ENCODE data around the gene ZMYND19. TPM values are rescaled to one million over a fixed set of nuclear protein-coding genes. Genes with fewer than 3 reads are reported as not detected.

ZMYND19 gene
- total RNA-seq, 1 donor from 2014 or later: 10.3 TPM

DNA sequence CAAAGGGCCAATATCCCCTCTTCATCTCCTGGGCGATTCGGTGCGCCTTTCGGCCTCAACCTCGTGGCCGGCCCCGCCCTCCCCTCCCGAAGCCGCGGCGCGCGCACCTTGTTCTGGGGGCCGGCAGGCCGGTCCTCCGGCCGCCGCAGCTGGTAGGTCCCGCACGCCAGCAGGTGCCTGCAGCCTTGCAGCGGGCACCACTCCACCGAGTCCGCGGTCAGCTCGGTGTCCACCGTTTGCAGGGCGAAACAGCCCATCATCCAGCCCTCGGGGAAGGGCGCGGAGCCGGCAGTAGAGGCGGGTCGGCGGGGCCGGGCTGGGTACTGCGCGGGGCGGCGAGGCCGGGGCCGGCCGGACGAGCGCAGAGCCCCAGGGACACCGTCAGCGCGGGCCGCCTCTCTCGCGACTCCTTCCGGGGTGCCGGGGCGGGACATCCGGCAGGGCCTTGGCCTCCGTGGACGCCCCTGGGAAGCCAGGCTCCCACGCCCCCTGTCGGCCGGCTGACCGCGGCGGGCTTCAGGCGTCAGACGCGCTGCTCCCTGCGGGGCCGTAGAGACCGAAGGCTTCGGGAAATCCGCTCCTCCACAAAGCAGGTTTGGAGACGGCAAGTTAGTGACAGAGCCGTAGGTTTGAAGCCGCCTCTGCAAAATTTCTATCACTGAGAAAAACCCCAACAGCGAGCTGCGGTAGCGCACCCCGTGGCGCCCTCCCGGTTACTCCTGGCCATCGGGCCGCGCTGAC, 11.6 kb downstream of the ZMYND19 start, which contains the start of gene DPH7:
Gene DPH7, minus strand, starts transcription at position 408 of the 741 bp plus-strand sequence. Its CDS starts 148 bp downstream, at position 260.
- peaks cover 38% of the 10 kb centered on the region for H3K4me1 ChIP-seq
- TF ChIP-seq POLR2A (IDR thresholded peaks at IDR 0.05) (peak in 1 of 2 donors; percentile 42), CTCF (IDR thresholded peaks at IDR 0.05) (peak; percentile 78 to 99 (median 84)), POLR2AphosphoS5 (IDR thresholded peaks at IDR 0.05; ENCODE audit: insufficient read depth in 1 of 2, low read depth in 1 of 2) (peak in 1 of 2 donors; percentile 71)
- H3K9me3 ChIP-seq: no peaks in the 10 kb centered on the region
- H3K4me3 ChIP-seq: peak within 1 kb of the TSS; percentile 92 to 98
- peak within 1 kb of the TSS; percentile 60 for H3K27ac ChIP-seq
- no peak for DNase-seq (ENCODE audit: extremely low spot score in 2 of 2)
- no peaks in the 10 kb centered on the region for H3K27me3 ChIP-seq
- peaks cover 0 to 45% of the 10 kb centered on the region in 2 donors for H3K36me3 ChIP-seq
- intact Hi-C loops (cut with DNase I): no loop called here

DNA sequence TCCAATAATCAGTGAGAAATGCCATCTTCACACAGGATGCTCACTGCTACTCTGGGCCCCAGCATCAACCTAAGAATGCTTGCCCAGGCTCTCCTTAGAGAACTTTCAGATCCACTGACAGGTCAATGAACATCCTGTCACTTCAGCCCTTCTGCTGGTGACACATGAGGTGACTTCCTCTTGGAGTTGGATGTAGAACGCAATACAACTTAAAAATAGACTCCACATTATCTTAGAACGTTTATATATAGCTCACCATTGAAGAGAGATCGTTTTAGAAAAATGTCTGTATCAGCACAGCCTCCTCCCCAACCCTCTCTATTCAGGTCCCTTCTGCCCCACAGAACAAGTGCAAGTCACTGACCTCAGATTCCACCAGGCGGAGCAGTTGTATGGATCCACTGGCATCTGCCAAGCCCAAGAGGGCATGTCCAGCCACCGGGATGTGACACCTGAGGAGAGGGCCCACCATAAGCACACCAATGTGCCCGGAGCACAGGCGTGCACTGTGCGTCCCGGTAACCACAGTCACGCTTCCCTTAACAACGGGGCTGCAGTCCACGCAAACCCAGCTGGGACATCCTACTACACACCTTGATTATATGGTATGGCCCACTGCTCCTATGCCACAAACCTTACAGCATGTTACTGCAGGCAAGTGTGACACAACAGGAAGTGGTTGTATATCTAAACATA, 14.4 kb downstream of the ZMYND19 start:
- intact Hi-C loops (cut with DNase I): loop anchor here (2.0 kb wide), 2 partner anchors 13 to 75 kb away; no protein-coding TSS in a partner anchor
- Histone ChIP-seq H3K27ac (no peak overlapping the region), H3K4me1 (peaks cover 38% of the 10 kb centered on the region), H3K4me3 (no peak overlapping the region), H3K36me3 (peaks cover 0 to 44% of the 10 kb centered on the region in 2 donors), H3K9me3 (no peaks in the 10 kb centered on the region), H3K27me3 (no peaks in the 10 kb centered on the region)
- DNase-seq (ENCODE audit: extremely low spot score in 2 of 2): no peak
- TF ChIP-seq CTCF (IDR thresholded peaks at IDR 0.05): no peak
- no peak for TF ChIP-seq POLR2AphosphoS5 (IDR thresholded peaks at IDR 0.05; ENCODE audit: insufficient read depth in 1 of 2, low read depth in 1 of 2)
- no peak for TF ChIP-seq POLR2A (IDR thresholded peaks at IDR 0.05)

GRCh38 chr9:137575364-137575715, 15.0 kb downstream of the ZMYND19 start:
- no peaks in the 10 kb centered on the region for H3K9me3 ChIP-seq
- H3K27me3 ChIP-seq: no peaks in the 10 kb centered on the region
- H3K4me1 ChIP-seq: peaks cover 38% of the 10 kb centered on the region
- H3K36me3 ChIP-seq: peaks cover 0 to 43% of the 10 kb centered on the region in 2 donors
- DNase-seq (ENCODE audit: extremely low spot score in 2 of 2): no peak
- TF ChIP-seq CTCF (IDR thresholded peaks at IDR 0.05): no peak
- TF ChIP-seq POLR2AphosphoS5 (IDR thresholded peaks at IDR 0.05; ENCODE audit: insufficient read depth in 1 of 2, low read depth in 1 of 2): no peak
- no peak overlapping the region for H3K4me3 ChIP-seq
- H3K27ac ChIP-seq: no peak overlapping the region
- intact Hi-C loops (cut with DNase I): no loop called here

DNA sequence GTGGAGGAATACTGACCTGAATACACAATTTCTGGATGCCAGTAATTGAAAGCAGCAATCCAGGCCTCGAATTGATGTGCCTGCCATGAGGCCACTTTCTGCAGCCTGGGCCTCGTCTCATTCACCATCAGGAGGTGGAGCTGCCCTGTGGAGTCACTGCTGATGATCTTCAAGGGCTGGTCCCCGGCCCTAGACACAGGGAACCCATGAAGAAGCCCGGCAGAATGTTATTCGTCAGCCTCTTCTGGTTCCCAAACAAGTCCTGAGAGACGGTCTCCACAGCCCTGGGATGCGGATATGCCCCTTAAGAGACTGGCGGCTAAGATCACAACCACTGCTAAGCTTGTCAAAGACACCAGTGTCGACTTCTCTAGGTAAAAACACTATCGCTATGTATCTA, 16.1 kb downstream of the ZMYND19 start:
- Histone ChIP-seq H3K4me1 (peaks cover 34% of the 10 kb centered on the region), H3K9me3 (no peaks in the 10 kb centered on the region), H3K27me3 (no peaks in the 10 kb centered on the region), H3K4me3 (no peak overlapping the region), H3K36me3 (peaks cover 0 to 43% of the 10 kb centered on the region in 2 donors), H3K27ac (no peak overlapping the region)
- no peak for TF ChIP-seq CTCF (IDR thresholded peaks at IDR 0.05)
- TF ChIP-seq POLR2A (IDR thresholded peaks at IDR 0.05): no peak
- TF ChIP-seq POLR2AphosphoS5 (IDR thresholded peaks at IDR 0.05; ENCODE audit: insufficient read depth in 1 of 2, low read depth in 1 of 2): no peak
- intact Hi-C loops (cut with DNase I): no loop called here
- no peak for DNase-seq (ENCODE audit: extremely low spot score in 2 of 2)
